ENCODE data around the gene TMEM127. TPM values are rescaled to one million over a fixed set of nuclear protein-coding genes. Genes with fewer than 3 reads are reported as not detected.

Gene TMEM127
- total and polyA plus RNA-seq, 9 donors: 26.9 to 55.1 (median 46.3) TPM

- no peaks in the 10 kb centered on the region for H3K27me3 ChIP-seq
- H3K9me3 ChIP-seq: no peaks in the 10 kb centered on the region
- no peaks in the 10 kb centered on the region for H3K36me3 ChIP-seq
- intact Hi-C loops (cut with DNase I): no loop called here
- 82 to 88% (median 84%) methylated on average over 5 of the region's 5 CpGs for WGBS, 3 donors
- H3K4me3 ChIP-seq: no peak overlapping the region
- H3K4me1 ChIP-seq (ENCODE audit: insufficient read depth): peaks cover 7% of the 10 kb centered on the region
- no peak for DNase-seq
- no peak overlapping the region for H3K27ac ChIP-seq
- TF ChIP-seq POLR2A (IDR thresholded peaks at IDR 0.05): no peak
- TF ChIP-seq EP300 (IDR thresholded peaks at IDR 0.05): no peak
- no peak for TF ChIP-seq CTCF (IDR thresholded peaks at IDR 0.05)
Measured at GRCh38 chr2:96247896-96248295, 17.9 kb downstream of the TMEM127 start.

GRCh38 chr2:96247009-96247408 lies 18.8 kb downstream of the TMEM127 start:
- H3K9me3 ChIP-seq: no peaks in the 10 kb centered on the region
- H3K36me3 ChIP-seq: no peaks in the 10 kb centered on the region
- H3K4me1 ChIP-seq (ENCODE audit: insufficient read depth): peaks cover 7% of the 10 kb centered on the region
- H3K27ac ChIP-seq: no peak overlapping the region
- intact Hi-C loops (cut with DNase I): no loop called here
- WGBS, 3 donors: 83 to 87% (median 87%) methylated on average over 3 of the region's 3 CpGs
- TF ChIP-seq POLR2A (IDR thresholded peaks at IDR 0.05) (no peak), EP300 (IDR thresholded peaks at IDR 0.05) (no peak), CTCF (IDR thresholded peaks at IDR 0.05) (no peak)
- no peak overlapping the region for H3K4me3 ChIP-seq
- H3K27me3 ChIP-seq: no peaks in the 10 kb centered on the region
- DNase-seq: no peak

GRCh38 chr2:96245609-96246390 lies 20.0 kb downstream of the TMEM127 start:
- H3K9me3 ChIP-seq: no peaks in the 10 kb centered on the region
- H3K4me1 ChIP-seq (ENCODE audit: insufficient read depth): peaks cover 7% of the 10 kb centered on the region
- intact Hi-C loops (cut with DNase I): no loop called here
- no peaks in the 10 kb centered on the region for H3K27me3 ChIP-seq
- H3K27ac ChIP-seq: no peak overlapping the region
- DNase-seq: no peak
- no peaks in the 10 kb centered on the region for H3K36me3 ChIP-seq
- WGBS, 3 donors: 83 to 89% (median 88%) methylated on average over 8 of the region's 8 CpGs
- TF ChIP-seq CTCF (IDR thresholded peaks at IDR 0.05): no peak
- no peak for TF ChIP-seq EP300 (IDR thresholded peaks at IDR 0.05)
- no peak for TF ChIP-seq POLR2A (IDR thresholded peaks at IDR 0.05)
- no peak overlapping the region for H3K4me3 ChIP-seq

GRCh38 chr2:96243843-96244242 lies 22.0 kb downstream of the TMEM127 start:
- WGBS, 3 donors: 90 to 93% (median 92%) methylated on average over 5 of the region's 5 CpGs
- Histone ChIP-seq H3K9me3 (no peaks in the 10 kb centered on the region), H3K4me3 (no peak overlapping the region), H3K27ac (no peak overlapping the region), H3K36me3 (no peaks in the 10 kb centered on the region), H3K4me1 (ENCODE audit: insufficient read depth) (no peaks in the 10 kb centered on the region), H3K27me3 (no peaks in the 10 kb centered on the region)
- DNase-seq: no peak
- TF ChIP-seq POLR2A (IDR thresholded peaks at IDR 0.05) (no peak), EP300 (IDR thresholded peaks at IDR 0.05) (no peak), CTCF (IDR thresholded peaks at IDR 0.05) (no peak)
- intact Hi-C loops (cut with DNase I): no loop called here

Data from ovary (tissue), 9 donors.